Parathyroid adenoma (tissue), 2 donors: ENCODE results near the gene DGCR2.

Experiments used
- H2AFZ ChIP-seq: fragments of 300-600 bp; sonication (generic); one replicate; pipeline ENCODE4 v1.7.0; 2017; ENCODE audit warnings: antibody characterized with exemption, mild to moderate bottlenecking
- H3K27ac ChIP-seq: fragments of 300-600 bp; sonication (generic); one replicate; pipeline ENCODE4 v1.7.0; 2017
- H3K27me3 ChIP-seq: fragments of 300-600 bp; sonication (generic); one replicate; pipeline ENCODE4 v1.7.0; 2017; ENCODE audit warnings: low read length; ENCODE audit not compliant: control insufficient read depth, insufficient read depth
- H3K36me3 ChIP-seq: fragments of 300-600 bp; sonication (generic); one replicate; pipeline ENCODE4 v1.7.0; 2017; ENCODE audit warnings: low read length; ENCODE audit not compliant: control insufficient read depth, insufficient read depth
- H3K4me1 ChIP-seq: fragments of 300-600 bp; sonication (generic); one replicate; pipeline ENCODE4 v1.7.0; 2017; ENCODE audit warnings: control low read depth
- H3K4me2 ChIP-seq: fragments of 300-600 bp; sonication (generic); one replicate; pipeline ENCODE4 v1.7.0; 2017; ENCODE audit warnings: low read length
- H3K4me3 ChIP-seq: fragments of 300-600 bp; sonication (generic); one replicate; pipeline ENCODE4 v1.7.0; 2017; ENCODE audit warnings: low read depth, low read length
- H3K79me2 ChIP-seq: fragments of 300-600 bp; sonication (generic); one replicate; pipeline ENCODE4 v1.7.0; 2017; ENCODE audit warnings: control low read depth
- H3K9ac ChIP-seq: fragments of 300-600 bp; sonication (generic); one replicate; pipeline ENCODE4 v1.7.0; 2017; ENCODE audit warnings: mild to moderate bottlenecking
- H3K9me3 ChIP-seq: fragments of 300-600 bp; sonication (generic); one replicate; pipeline ENCODE4 v1.7.0; 2017; ENCODE audit warnings: low read length; ENCODE audit not compliant: control insufficient read depth
- CTCF ChIP-seq: fragments of 300-600 bp; sonication (generic); IDR thresholded peaks from one replicate; pipeline ENCODE4 v1.7.0; 2017; ENCODE audit warnings: antibody characterized with exemption, mild to moderate bottlenecking
- donor health status: primary hyperparathyroidism.

Gene DGCR2

GRCh38 chr22:19106886-19107729 is 15.1 kb downstream of the DGCR2 start:
- Histone ChIP-seq H3K79me2 (peaks cover 27% of the 10 kb centered on the region), H3K9ac (no peak overlapping the region), H3K9me3 (no peaks in the 10 kb centered on the region), H3K36me3 (no peaks in the 10 kb centered on the region), H3K4me2 (no peak overlapping the region), H3K27me3 (no peaks in the 10 kb centered on the region), H3K27ac (no peak overlapping the region), H3K4me3 (no peak overlapping the region), H2AFZ (no peak overlapping the region), H3K4me1 (no peaks in the 10 kb centered on the region)
- no peak for TF ChIP-seq CTCF

GRCh38 chr22:19105867-19106802 is 16.1 kb downstream of the DGCR2 start:
- TF ChIP-seq CTCF, result no peak
- H3K27me3 ChIP-seq, result no peaks in the 10 kb centered on the region
- no peaks in the 10 kb centered on the region for H3K9me3 ChIP-seq
- H3K4me1 ChIP-seq, result no peaks in the 10 kb centered on the region
- no peaks in the 10 kb centered on the region for H3K36me3 ChIP-seq
- no peak overlapping the region for H3K9ac ChIP-seq
- H2AFZ ChIP-seq, result no peak overlapping the region
- no peak overlapping the region for H3K4me3 ChIP-seq
- H3K27ac ChIP-seq, result no peak overlapping the region
- H3K79me2 ChIP-seq, result peaks cover 26% of the 10 kb centered on the region
- no peak overlapping the region for H3K4me2 ChIP-seq

- H3K4me3 ChIP-seq, result no peak overlapping the region
- no peak overlapping the region for H3K4me2 ChIP-seq
- H3K9me3 ChIP-seq, result no peaks in the 10 kb centered on the region
- TF ChIP-seq CTCF, result no peak
- H3K36me3 ChIP-seq, result no peaks in the 10 kb centered on the region
- H3K79me2 ChIP-seq, result peaks cover 25% of the 10 kb centered on the region
- no peaks in the 10 kb centered on the region for H3K27me3 ChIP-seq
- H3K9ac ChIP-seq, result no peak overlapping the region
- no peaks in the 10 kb centered on the region for H3K4me1 ChIP-seq
- no peak overlapping the region for H3K27ac ChIP-seq
- H2AFZ ChIP-seq, result no peak overlapping the region
Observed at GRCh38 chr22:19105456-19105855, 16.8 kb downstream of the DGCR2 start.

- no peak for TF ChIP-seq CTCF
- Histone ChIP-seq H3K4me2 (peak overlapping the region; percentile 19), H3K9ac (no peak overlapping the region), H3K36me3 (no peaks in the 10 kb centered on the region), H3K4me1 (no peaks in the 10 kb centered on the region), H3K27ac (no peak overlapping the region), H2AFZ (no peak overlapping the region), H3K4me3 (no peak overlapping the region), H3K27me3 (no peaks in the 10 kb centered on the region), H3K79me2 (peaks cover 28% of the 10 kb centered on the region), H3K9me3 (no peaks in the 10 kb centered on the region)
Observed at GRCh38 chr22:19103880-19104821, 18.1 kb downstream of the DGCR2 start.
